HEK293 (cell line): ENCODE results near the gene VOPP1.

ENCODE experiments used
- CTCF ChIP-seq: fragments of 450-650 bp; formaldehyde crosslinking; IDR thresholded peaks from 2 replicates; pipeline ENCODE4 v1.5.1; 2016; ENCODE audit warnings: missing biosample characterization, missing genetic modification characterization
- KLF1 ChIP-seq: fragments of 450-650 bp; formaldehyde crosslinking; IDR thresholded peaks from 2 replicates; pipeline ENCODE4 v1.5.1; 2016; ENCODE audit warnings: missing biosample characterization, missing genetic modification characterization
- KLF7 ChIP-seq: fragments of 450-650 bp; formaldehyde crosslinking; IDR thresholded peaks from 2 replicates; pipeline ENCODE4 v1.5.1; 2016; ENCODE audit warnings: missing biosample characterization, missing genetic modification characterization, borderline replicate concordance
- MZF1 ChIP-seq: fragments of 450-650 bp; formaldehyde crosslinking; IDR thresholded peaks from 2 replicates; pipeline ENCODE4 v1.5.1; 2017; ENCODE audit warnings: missing biosample characterization, missing genetic modification characterization, borderline replicate concordance
- TCF7L2 ChIP-seq: IDR thresholded peaks from 2 replicates; pipeline ENCODE4 v1.6.1; 2011; ENCODE audit warnings: low read depth, mild to moderate bottlenecking, inconsistent platforms, low read length, moderate library complexity, borderline replicate concordance
- ZNF155 ChIP-seq: fragments of 450-650 bp; formaldehyde crosslinking; IDR thresholded peaks from 2 replicates; pipeline ENCODE4 v1.5.1; 2016; ENCODE audit warnings: missing biosample characterization, missing genetic modification characterization
- ZNF311 ChIP-seq: fragments of 450-650 bp; formaldehyde crosslinking; IDR thresholded peaks from 2 replicates; pipeline ENCODE4 v1.5.1; 2017; ENCODE audit warnings: missing biosample characterization, missing genetic modification characterization, borderline replicate concordance
- ZNF350 ChIP-seq: fragments of 450-650 bp; formaldehyde crosslinking; IDR thresholded peaks from 2 replicates; pipeline ENCODE4 v1.5.0; 2017; ENCODE audit warnings: missing biosample characterization, mild to moderate bottlenecking, missing genetic modification characterization
- ZNF561 ChIP-seq: fragments of 450-650 bp; IDR thresholded peaks from 2 replicates; pipeline ENCODE4 v1.5.1; 2018; ENCODE audit warnings: missing biosample characterization, missing genetic modification characterization, borderline replicate concordance
- TF ChIP-seq, protein P1 (sequence below): fragments of 450-650 bp; formaldehyde crosslinking; IDR thresholded peaks from 2 replicates; pipeline ENCODE4 v1.5.1; 2016; ENCODE audit warnings: missing biosample characterization, missing genetic modification characterization
- TF ChIP-seq, protein P2 (sequence below): fragments of 450-650 bp; formaldehyde crosslinking; IDR thresholded peaks from 2 replicates; pipeline ENCODE4 v1.5.1; 2016; ENCODE audit warnings: missing biosample characterization, missing genetic modification characterization
- TF ChIP-seq, protein P3 (sequence below): fragments of 450-650 bp; formaldehyde crosslinking; optimal IDR thresholded peaks from 2 replicates; pipeline ENCODE3; 2016; ENCODE audit warnings: missing biosample characterization, mild to moderate bottlenecking, missing genetic modification characterization
- TF ChIP-seq, protein P4 (sequence below): fragments of 450-650 bp; formaldehyde crosslinking; IDR thresholded peaks from 2 replicates; pipeline ENCODE4 v1.5.1; 2016; ENCODE audit warnings: missing biosample characterization, missing genetic modification characterization
- TF ChIP-seq, protein P5 (sequence below): fragments of 450-650 bp; formaldehyde crosslinking; IDR thresholded peaks from 2 replicates; pipeline ENCODE4 v1.5.1; 2016; ENCODE audit warnings: missing biosample characterization, missing genetic modification characterization

- TF ChIP-seq ZNF350 (tag by site-specific recombination) (no peak), MZF1 (tag by site-specific recombination) (no peak), ZNF311 (tag by site-specific recombination) (no peak), CTCF (tag by site-specific recombination) (no peak), KLF1 (tag by site-specific recombination) (no peak), ZNF561 (tag by site-specific recombination) (no peak), TCF7L2 (no peak), ZNF155 (tag by site-specific recombination) (no peak), KLF7 (no peak)
- TF ChIP-seq, protein P1, sequence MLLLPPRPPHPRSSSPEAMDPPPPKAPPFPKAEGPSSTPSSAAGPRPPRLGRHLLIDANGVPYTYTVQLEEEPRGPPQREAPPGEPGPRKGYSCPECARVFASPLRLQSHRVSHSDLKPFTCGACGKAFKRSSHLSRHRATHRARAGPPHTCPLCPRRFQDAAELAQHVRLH (tag by site-specific recombination) = no peak
- TF ChIP-seq, protein P2, sequence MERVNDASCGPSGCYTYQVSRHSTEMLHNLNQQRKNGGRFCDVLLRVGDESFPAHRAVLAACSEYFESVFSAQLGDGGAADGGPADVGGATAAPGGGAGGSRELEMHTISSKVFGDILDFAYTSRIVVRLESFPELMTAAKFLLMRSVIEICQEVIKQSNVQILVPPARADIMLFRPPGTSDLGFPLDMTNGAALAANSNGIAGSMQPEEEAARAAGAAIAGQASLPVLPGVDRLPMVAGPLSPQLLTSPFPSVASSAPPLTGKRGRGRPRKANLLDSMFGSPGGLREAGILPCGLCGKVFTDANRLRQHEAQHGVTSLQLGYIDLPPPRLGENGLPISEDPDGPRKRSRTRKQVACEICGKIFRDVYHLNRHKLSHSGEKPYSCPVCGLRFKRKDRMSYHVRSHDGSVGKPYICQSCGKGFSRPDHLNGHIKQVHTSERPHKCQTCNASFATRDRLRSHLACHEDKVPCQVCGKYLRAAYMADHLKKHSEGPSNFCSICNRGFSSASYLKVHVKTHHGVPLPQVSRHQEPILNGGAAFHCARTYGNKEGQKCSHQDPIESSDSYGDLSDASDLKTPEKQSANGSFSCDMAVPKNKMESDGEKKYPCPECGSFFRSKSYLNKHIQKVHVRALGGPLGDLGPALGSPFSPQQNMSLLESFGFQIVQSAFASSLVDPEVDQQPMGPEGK = no peak
- TF ChIP-seq, protein P3, sequence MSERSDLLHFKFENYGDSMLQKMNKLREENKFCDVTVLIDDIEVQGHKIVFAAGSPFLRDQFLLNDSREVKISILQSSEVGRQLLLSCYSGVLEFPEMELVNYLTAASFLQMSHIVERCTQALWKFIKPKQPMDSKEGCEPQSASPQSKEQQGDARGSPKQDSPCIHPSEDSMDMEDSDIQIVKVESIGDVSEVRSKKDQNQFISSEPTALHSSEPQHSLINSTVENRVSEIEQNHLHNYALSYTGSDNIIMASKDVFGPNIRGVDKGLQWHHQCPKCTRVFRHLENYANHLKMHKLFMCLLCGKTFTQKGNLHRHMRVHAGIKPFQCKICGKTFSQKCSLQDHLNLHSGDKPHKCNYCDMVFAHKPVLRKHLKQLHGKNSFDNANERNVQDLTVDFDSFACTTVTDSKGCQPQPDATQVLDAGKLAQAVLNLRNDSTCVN (tag by site-specific recombination) = no peak
- TF ChIP-seq, protein P4, sequence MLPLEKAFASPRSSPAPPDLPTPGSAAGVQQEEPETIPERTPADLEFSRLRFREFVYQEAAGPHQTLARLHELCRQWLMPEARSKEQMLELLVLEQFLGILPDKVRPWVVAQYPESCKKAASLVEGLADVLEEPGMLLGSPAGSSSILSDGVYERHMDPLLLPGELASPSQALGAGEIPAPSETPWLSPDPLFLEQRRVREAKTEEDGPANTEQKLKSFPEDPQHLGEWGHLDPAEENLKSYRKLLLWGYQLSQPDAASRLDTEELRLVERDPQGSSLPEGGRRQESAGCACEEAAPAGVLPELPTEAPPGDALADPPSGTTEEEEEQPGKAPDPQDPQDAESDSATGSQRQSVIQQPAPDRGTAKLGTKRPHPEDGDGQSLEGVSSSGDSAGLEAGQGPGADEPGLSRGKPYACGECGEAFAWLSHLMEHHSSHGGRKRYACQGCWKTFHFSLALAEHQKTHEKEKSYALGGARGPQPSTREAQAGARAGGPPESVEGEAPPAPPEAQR (tag by site-specific recombination) = no peak
- TF ChIP-seq, protein P5, sequence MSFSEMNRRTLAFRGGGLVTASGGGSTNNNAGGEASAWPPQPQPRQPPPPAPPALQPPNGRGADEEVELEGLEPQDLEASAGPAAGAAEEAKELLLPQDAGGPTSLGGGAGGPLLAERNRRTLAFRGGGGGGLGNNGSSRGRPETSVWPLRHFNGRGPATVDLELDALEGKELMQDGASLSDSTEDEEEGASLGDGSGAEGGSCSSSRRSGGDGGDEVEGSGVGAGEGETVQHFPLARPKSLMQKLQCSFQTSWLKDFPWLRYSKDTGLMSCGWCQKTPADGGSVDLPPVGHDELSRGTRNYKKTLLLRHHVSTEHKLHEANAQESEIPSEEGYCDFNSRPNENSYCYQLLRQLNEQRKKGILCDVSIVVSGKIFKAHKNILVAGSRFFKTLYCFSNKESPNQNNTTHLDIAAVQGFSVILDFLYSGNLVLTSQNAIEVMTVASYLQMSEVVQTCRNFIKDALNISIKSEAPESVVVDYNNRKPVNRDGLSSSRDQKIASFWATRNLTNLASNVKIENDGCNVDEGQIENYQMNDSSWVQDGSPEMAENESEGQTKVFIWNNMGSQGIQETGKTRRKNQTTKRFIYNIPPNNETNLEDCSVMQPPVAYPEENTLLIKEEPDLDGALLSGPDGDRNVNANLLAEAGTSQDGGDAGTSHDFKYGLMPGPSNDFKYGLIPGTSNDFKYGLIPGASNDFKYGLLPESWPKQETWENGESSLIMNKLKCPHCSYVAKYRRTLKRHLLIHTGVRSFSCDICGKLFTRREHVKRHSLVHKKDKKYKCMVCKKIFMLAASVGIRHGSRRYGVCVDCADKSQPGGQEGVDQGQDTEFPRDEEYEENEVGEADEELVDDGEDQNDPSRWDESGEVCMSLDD (tag by site-specific recombination) = no peak
Measured at GRCh38 chr7:55465691-55466090, 106.6 kb downstream of the VOPP1 start.
